CD14-positive monocyte (primary cell): ENCODE data around the gene UCP2. TPM values are rescaled to one million over a fixed set of nuclear protein-coding genes. Genes with fewer than 3 reads are reported as not detected.
A peak's percentile ranks its signal among the peaks of the same experiment; 100 is the strongest.

ENCODE experiments used
- DNase-seq, 3 donors: peaks; one replicate each; pipeline ENCODE4 v3.0.0-alpha.2; 2011 to 2022
- H2AFZ ChIP-seq: 2 replicates; pipeline ENCODE4 v1.6.0; 2012; ENCODE audit warnings: mild to moderate bottlenecking, low read depth, low read length, inconsistent platforms; ENCODE audit not compliant: insufficient read depth, poor library complexity, severe bottlenecking
- H3K27ac ChIP-seq, 2 donors: 1 replicate in 1 of 2; 2 replicates in 1 of 2; pipeline ENCODE4 v1.5.1; 2012 to 2013; ENCODE audit warnings: low read length in 2 of 2, control low read depth in 1 of 2, inconsistent platforms in 1 of 2, low read depth in 1 of 2, mild to moderate bottlenecking in 1 of 2
- H3K27me3 ChIP-seq, 2 donors: one replicate each; pipeline versions ENCODE4 v1.6.0 to v1.6.1; 2011 to 2013; ENCODE audit warnings: low read length in 2 of 2; ENCODE audit not compliant: control insufficient read depth in 2 of 2, insufficient read depth in 2 of 2
- H3K36me3 ChIP-seq, 2 donors: replicated peaks in 1 of 2; 1 replicate in 1 of 2; 2 replicates in 1 of 2; pipeline versions ENCODE4 v1.5.1 to v1.6.1; 2012 to 2013; ENCODE audit warnings: low read length in 2 of 2, control low read depth in 1 of 2, inconsistent platforms in 1 of 2, mild to moderate bottlenecking in 1 of 2; ENCODE audit not compliant: insufficient read depth in 2 of 2, control insufficient read depth in 1 of 2
- H3K4me1 ChIP-seq, 2 donors: 1 replicate in 1 of 2; 2 replicates in 1 of 2; pipeline versions ENCODE4 v1.5.1 to v1.6.1; 2012 to 2013; ENCODE audit warnings: low read length in 2 of 2, control low read depth in 1 of 2, inconsistent platforms in 1 of 2, mild to moderate bottlenecking in 1 of 2, moderate library complexity in 1 of 2; ENCODE audit not compliant: insufficient read depth in 2 of 2, control insufficient read depth in 1 of 2
- H3K4me2 ChIP-seq: replicated peaks from 2 replicates; pipeline ENCODE3; 2012; ENCODE audit warnings: low read length, moderate library complexity, mild to moderate bottlenecking; ENCODE audit not compliant: poor library complexity, severe bottlenecking; ENCODE audit errors: extremely low read depth
- H3K4me3 ChIP-seq, 3 experiments: fragments of 200-600 bp in 1 of 3; sonication (generic) in 1 of 3; replicated peaks in 1 of 3; 1 replicate in 2 of 3; 2 replicates in 1 of 3; pipeline ENCODE4 v1.5.1; 2011 to 2013; ENCODE audit warnings: low read length in 3 of 3, mild to moderate bottlenecking in 3 of 3, control low read depth in 2 of 3, low read depth in 2 of 3, inconsistent platforms in 1 of 3, moderate library complexity in 1 of 3
- H3K79me2 ChIP-seq: 2 replicates; pipeline ENCODE4 v1.6.0; 2012; ENCODE audit warnings: mild to moderate bottlenecking, control low read depth, inconsistent platforms, low read length, moderate library complexity; ENCODE audit not compliant: insufficient read depth
- H3K9ac ChIP-seq: 2 replicates; pipeline ENCODE4 v1.6.0; 2017; ENCODE audit warnings: low read length, mild to moderate bottlenecking; ENCODE audit not compliant: insufficient read depth, poor library complexity, severe bottlenecking
- H3K9me3 ChIP-seq, 2 donors: replicated peaks in 1 of 2; 1 replicate in 1 of 2; 2 replicates in 1 of 2; pipeline versions ENCODE4 v1.5.1 to v1.6.1; 2012 to 2013; ENCODE audit warnings: low read length in 2 of 2, control low read depth in 1 of 2; ENCODE audit not compliant: control insufficient read depth in 1 of 2, insufficient read depth in 1 of 2
- H4K20me1 ChIP-seq: 2 replicates; pipeline ENCODE4 v1.6.0; 2012; ENCODE audit warnings: mild to moderate bottlenecking, low read length, control low read depth, moderate library complexity; ENCODE audit not compliant: insufficient read depth
- H3K27ac Mint-ChIP-seq, 7 donors: one replicate each; pipeline ENCODE4 v1.8.0; 2020; ENCODE audit warnings: mild to moderate bottlenecking in 7 of 7, mixed read lengths in 7 of 7, moderate library complexity in 6 of 7, inconsistent platforms in 2 of 7
- H3K27me3 Mint-ChIP-seq, 3 donors: one replicate each; pipeline ENCODE4 v1.8.0; 2021 to 2022; ENCODE audit warnings: low read depth in 3 of 3, mild to moderate bottlenecking in 3 of 3, mixed read lengths in 3 of 3, moderate library complexity in 3 of 3, inconsistent platforms in 1 of 3
- H3K36me3 Mint-ChIP-seq, 2 donors: one replicate each; pipeline ENCODE4 v1.8.0; 2020; ENCODE audit warnings: mixed read lengths in 2 of 2, inconsistent platforms in 1 of 2, mild to moderate bottlenecking in 1 of 2
- H3K4me1 Mint-ChIP-seq: one replicate; pipeline ENCODE4 v1.8.0; 2020; ENCODE audit warnings: mild to moderate bottlenecking, mixed read lengths
- H3K4me3 Mint-ChIP-seq, 2 donors: one replicate each; pipeline ENCODE4 v1.8.0; 2020; ENCODE audit warnings: mild to moderate bottlenecking in 2 of 2, mixed read lengths in 2 of 2, moderate library complexity in 1 of 2
- H3K9me3 Mint-ChIP-seq, 7 donors: one replicate each; pipeline ENCODE4 v1.8.0; 2020 to 2022; ENCODE audit warnings: mixed read lengths in 7 of 7, mild to moderate bottlenecking in 6 of 7, moderate library complexity in 6 of 7, inconsistent platforms in 2 of 7
- CTCF ChIP-seq: fragments of 200-600 bp; IDR thresholded peaks from one replicate; pipeline ENCODE4 v1.8.0; 2022; ENCODE audit warnings: antibody characterized with exemption, mild to moderate bottlenecking
- WGBS: methylation state at CpG from one replicate; pipeline ENCODE4 v1.1.5; 2013; ENCODE audit warnings: missing lambda C conversion rate; ENCODE audit not compliant: insufficient coverage; 5-methylcytosine and 5-hydroxymethylcytosine counted together
- intact Hi-C, 2 donors: fragments of 100-400 bp; cut with micrococcal nuclease; formaldehyde crosslinking; loops; one replicate each; pipeline versions ENCODE4 v1.15.0 to v1.15.1; 2023
- polyA plus RNA-seq, 3 donors: library from polyadenylated mRNA; depleted of rRNA in 1 of 3; unstranded in 2 of 3; stranded (reverse) in 1 of 3; fragments of 300-500 nt in 2 of 3; fragments of >200 nt in 1 of 3; fragmentation: Illumina TruSeq in 2 of 3; gene quantifications; 1 replicate in 2 of 3; 2 replicates in 1 of 3; pipeline ENCODE4 v1.2.3, GENCODE V29; 2012 to 2021

UCP2 gene
- polyA plus RNA-seq, 3 donors = 496 to 665 (median 649) TPM

GRCh38 chr11:74025467-74026166, 43.0 kb upstream of the UCP2 start:
- no peaks in the 10 kb centered on the region for H3K79me2 ChIP-seq
- peak overlapping the region; percentile 25 to 51 for H3K4me3 Mint-ChIP-seq
- peak; percentile 54 to 88 (median 76) for DNase-seq
- no peak for TF ChIP-seq CTCF
- peak overlapping the region; percentile 47 for H3K4me2 ChIP-seq
- H3K4me1 ChIP-seq = peaks cover 65 to 66% of the 10 kb centered on the region in 2 donors
- H3K27ac ChIP-seq = peak overlapping the region; percentile 76 to 94
- H3K27ac Mint-ChIP-seq = peak overlapping the region in 6 of 7 donors; percentile 89 to 96 (median 90)
- H3K9ac ChIP-seq = peak overlapping the region; percentile 22
- H2AFZ ChIP-seq = no peak overlapping the region
- H3K4me1 Mint-ChIP-seq = peaks cover 26% of the 10 kb centered on the region
- H3K9me3 ChIP-seq = no peaks in the 10 kb centered on the region
- intact Hi-C loops = no loop called here
- H3K4me3 ChIP-seq = peak overlapping the region in 1 of 3 experiments; percentile 45
- peaks cover 0 to 3% (median 0%) of the 10 kb centered on the region in 3 donors for H3K27me3 Mint-ChIP-seq
- H3K27me3 ChIP-seq = no peaks in the 10 kb centered on the region
- H3K36me3 ChIP-seq = peaks cover 0 to 10% of the 10 kb centered on the region in 2 donors
- WGBS = 82% methylated on average over 2 of the region's 7 CpGs
- peaks cover 0 to 4% (median 0%) of the 10 kb centered on the region in 7 donors for H3K9me3 Mint-ChIP-seq
- no peaks in the 10 kb centered on the region for H4K20me1 ChIP-seq
- peaks cover 16 to 24% of the 10 kb centered on the region in 2 donors for H3K36me3 Mint-ChIP-seq

DNA sequence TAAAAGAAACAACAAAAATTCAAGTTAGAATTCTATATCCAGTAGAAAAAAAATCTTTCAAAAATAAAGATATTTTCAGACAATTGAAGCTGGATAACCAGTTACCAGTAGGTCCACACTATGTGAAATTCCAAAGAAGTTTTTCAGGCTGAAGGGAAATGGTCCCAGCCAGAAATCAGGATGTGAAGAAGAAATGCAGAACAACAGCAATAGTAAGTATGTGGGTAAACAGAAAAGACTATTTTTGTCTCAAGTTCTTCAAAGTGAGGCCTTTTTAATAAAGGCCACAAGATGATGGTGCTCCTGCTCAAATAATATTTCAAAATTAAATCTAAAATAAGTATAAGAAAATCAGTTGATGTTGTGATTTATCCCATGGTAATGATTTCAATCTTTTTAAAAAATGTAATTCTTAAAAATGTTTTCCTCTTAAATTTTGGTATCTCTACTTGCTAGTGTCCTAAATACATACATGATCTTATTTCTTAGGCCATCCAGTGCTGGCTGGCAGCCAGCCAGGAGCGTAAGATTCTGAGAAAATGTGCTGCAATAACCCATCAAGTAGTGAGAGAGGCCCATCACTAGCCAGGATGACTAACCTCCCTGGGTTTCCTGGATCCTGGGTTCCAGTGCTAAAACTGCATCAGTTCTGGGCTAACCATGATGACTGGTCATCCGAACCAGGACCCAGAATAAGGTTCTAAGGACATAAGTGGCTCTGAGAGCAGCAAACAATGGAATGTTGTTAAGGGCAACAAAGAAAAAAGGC, 41.8 kb upstream of the UCP2 start:
- no peak for TF ChIP-seq CTCF
- H3K4me1 Mint-ChIP-seq = peaks cover 26% of the 10 kb centered on the region
- peak overlapping the region in 6 of 7 donors; percentile 84 to 96 (median 90) for H3K27ac Mint-ChIP-seq
- no peaks in the 10 kb centered on the region for H3K27me3 ChIP-seq
- intact Hi-C loops = loop anchor here in 1 of 2 donors (5.0 kb wide), 1 partner anchor 42 kb away; the partner anchor contains the start of gene UCP2
- 0% methylated on average over 1 of the region's 2 CpGs for WGBS
- H3K9ac ChIP-seq = peak overlapping the region; percentile 22
- no peak overlapping the region for H2AFZ ChIP-seq
- H3K9me3 Mint-ChIP-seq = peaks cover 0 to 4% (median 0%) of the 10 kb centered on the region in 7 donors
- H3K79me2 ChIP-seq = peaks cover 1% of the 10 kb centered on the region
- peak; percentile 85 to 86 (median 85) for DNase-seq
- no peaks in the 10 kb centered on the region for H4K20me1 ChIP-seq
- H3K36me3 Mint-ChIP-seq = peaks cover 18 to 19% of the 10 kb centered on the region in 2 donors
- H3K9me3 ChIP-seq = no peaks in the 10 kb centered on the region
- H3K4me3 Mint-ChIP-seq = no peak overlapping the region
- peak overlapping the region; percentile 64 for H3K4me2 ChIP-seq
- H3K27ac ChIP-seq = peak overlapping the region; percentile 62 to 94
- H3K4me1 ChIP-seq = peaks cover 76 to 78% of the 10 kb centered on the region in 2 donors
- peaks cover 0 to 8% of the 10 kb centered on the region in 2 donors for H3K36me3 ChIP-seq
- peaks cover 0 to 3% (median 0%) of the 10 kb centered on the region in 3 donors for H3K27me3 Mint-ChIP-seq
- peak overlapping the region in 1 of 3 experiments; percentile 62 for H3K4me3 ChIP-seq
